ENCODE measurements around the gene TAF1C. TPM values are rescaled to one million over a fixed set of nuclear protein-coding genes. Genes with fewer than 3 reads are reported as not detected.

Gene TAF1C
- total and polyA plus RNA-seq, 10 of the 15 experiments (the other 5 are each of a cell fraction or from before 2014, with no cell fraction given): 0.98 to 40.1 (median 15.4) TPM

DNA sequence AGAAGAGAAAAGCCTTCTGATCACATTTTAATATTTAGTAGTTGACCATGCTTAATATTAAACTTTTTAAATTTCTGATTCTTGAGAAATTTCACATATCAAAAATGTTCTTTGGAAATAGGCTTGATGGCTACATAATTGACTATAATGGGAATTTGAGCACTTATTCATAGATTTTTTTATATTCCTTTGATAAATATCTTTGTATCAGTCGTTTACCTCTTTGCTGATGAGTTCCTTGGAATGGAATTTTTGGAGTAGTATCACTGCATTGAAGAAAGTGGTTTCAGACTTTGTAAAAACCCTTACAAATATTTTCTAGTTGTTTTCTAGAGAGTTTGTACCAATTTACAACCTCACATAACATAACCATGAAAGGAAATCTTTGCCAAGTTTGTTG lies 27.1 kb downstream of the TAF1C start:
- Histone ChIP-seq H4K20me1 (ENCODE audit: control insufficient read depth, insufficient read depth) (no peaks in the 10 kb centered on the region), H3K27me3 (replicated peaks in 1 of 2; ENCODE audit: control insufficient read depth in 2 of 2, insufficient read depth in 2 of 2, low read length in 1 of 2) (peaks cover 0 to 2% of the 10 kb centered on the region in 2 experiments; a peak in 1 of 4 replicates), H2AFZ (ENCODE audit: control insufficient read depth, low read depth, low read length) (no peak overlapping the region), H3K4me1 (ENCODE audit: control insufficient read depth, insufficient read depth, low read length) (no peaks in the 10 kb centered on the region), H3K79me2 (ENCODE audit: control insufficient read depth, insufficient read depth, low read length) (no peaks in the 10 kb centered on the region), H3K27ac (ENCODE audit: control insufficient read depth, insufficient read depth) (no peak overlapping the region), H3K9me3 (replicated peaks; ENCODE audit: control insufficient read depth, insufficient read depth, low read length) (no peaks in the 10 kb centered on the region), H3K4me3 (no peak overlapping the region), H3K36me3 (ENCODE audit: control insufficient read depth in 2 of 2, insufficient read depth in 2 of 2, low read length in 1 of 2) (no peaks in the 10 kb centered on the region), H3K9ac (ENCODE audit: control insufficient read depth, insufficient read depth, low read length) (no peak overlapping the region), H3K4me2 (ENCODE audit: control insufficient read depth, insufficient read depth) (no peak overlapping the region)
- POLR2A ChIA-PET: no interaction called here
- BruUV-seq (replicated peaks): no TSS peak
- CTCF ChIA-PET: no interaction called here
- in situ Hi-C loops (cut with MboI): no loop called here
- FAIRE-seq: no peak
- intact Hi-C loops (cut with micrococcal nuclease; ENCODE audit: unreplicated experiment): no loop called here
- WGBS (ENCODE audit: insufficient coverage, insufficient replicate concordance, low lambda C conversion rate, missing lambda C conversion rate): 0% methylated on average over 1 of the region's 1 CpG
- RAD21 ChIA-PET (ENCODE audit: unreplicated experiment): no interaction called here
- TF ChIP-seq, protein P1, sequence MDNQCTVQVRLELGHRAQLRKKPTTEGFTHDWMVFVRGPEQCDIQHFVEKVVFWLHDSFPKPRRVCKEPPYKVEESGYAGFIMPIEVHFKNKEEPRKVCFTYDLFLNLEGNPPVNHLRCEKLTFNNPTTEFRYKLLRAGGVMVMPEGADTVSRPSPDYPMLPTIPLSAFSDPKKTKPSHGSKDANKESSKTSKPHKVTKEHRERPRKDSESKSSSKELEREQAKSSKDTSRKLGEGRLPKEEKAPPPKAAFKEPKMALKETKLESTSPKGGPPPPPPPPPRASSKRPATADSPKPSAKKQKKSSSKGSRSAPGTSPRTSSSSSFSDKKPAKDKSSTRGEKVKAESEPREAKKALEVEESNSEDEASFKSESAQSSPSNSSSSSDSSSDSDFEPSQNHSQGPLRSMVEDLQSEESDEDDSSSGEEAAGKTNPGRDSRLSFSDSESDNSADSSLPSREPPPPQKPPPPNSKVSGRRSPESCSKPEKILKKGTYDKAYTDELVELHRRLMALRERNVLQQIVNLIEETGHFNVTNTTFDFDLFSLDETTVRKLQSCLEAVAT (IDR thresholded peaks at IDR 0.05): no peak
- TF ChIP-seq, protein P2, sequence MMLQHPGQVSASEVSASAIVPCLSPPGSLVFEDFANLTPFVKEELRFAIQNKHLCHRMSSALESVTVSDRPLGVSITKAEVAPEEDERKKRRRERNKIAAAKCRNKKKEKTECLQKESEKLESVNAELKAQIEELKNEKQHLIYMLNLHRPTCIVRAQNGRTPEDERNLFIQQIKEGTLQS (IDR thresholded peaks at IDR 0.05; ENCODE audit: borderline replicate concordance, extremely low read depth, low read depth, low read length): no peak
- TF ChIP-seq EZH2 (IDR thresholded peaks at IDR 0.05; ENCODE audit: borderline replicate concordance, control insufficient read depth, low read depth, low read length) (no peak), KLF5 (IDR thresholded peaks at IDR 0.05; ENCODE audit: partially characterized antibody) (no peak), HDAC6 (IDR thresholded peaks at IDR 0.05; ENCODE audit: unreplicated experiment) (no peak), POLR2AphosphoS2 (IDR thresholded peaks at IDR 0.05; ENCODE audit: low read depth, low read length) (no peak), MTA2 (IDR thresholded peaks at IDR 0.05; ENCODE audit: low read depth) (no peak), ETV6 (conservative IDR thresholded peaks at IDR 0.05 in 1 of 2, IDR thresholded peaks at IDR 0.05 in 1 of 2; ENCODE audit: borderline replicate concordance in 1 of 2, low read depth in 1 of 2) (no peak), NR2C1 (IDR thresholded peaks at IDR 0.05) (no peak)
- TF ChIP-seq, protein P3, sequence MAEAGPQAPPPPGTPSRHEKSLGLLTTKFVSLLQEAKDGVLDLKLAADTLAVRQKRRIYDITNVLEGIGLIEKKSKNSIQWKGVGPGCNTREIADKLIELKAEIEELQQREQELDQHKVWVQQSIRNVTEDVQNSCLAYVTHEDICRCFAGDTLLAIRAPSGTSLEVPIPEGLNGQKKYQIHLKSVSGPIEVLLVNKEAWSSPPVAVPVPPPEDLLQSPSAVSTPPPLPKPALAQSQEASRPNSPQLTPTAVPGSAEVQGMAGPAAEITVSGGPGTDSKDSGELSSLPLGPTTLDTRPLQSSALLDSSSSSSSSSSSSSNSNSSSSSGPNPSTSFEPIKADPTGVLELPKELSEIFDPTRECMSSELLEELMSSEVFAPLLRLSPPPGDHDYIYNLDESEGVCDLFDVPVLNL (IDR thresholded peaks at IDR 0.05; ENCODE audit: low read depth, low read length): no peak
- no peak for ATAC-seq
- no peak for DNase-seq (ENCODE audit: low read depth, low spot score)
- SMC1A ChIA-PET (ENCODE audit: uncharacterized antibody, unreplicated experiment): no interaction called here
